NCI-H2171 treated with DMSO at 0.1 percent for 48 hours (cell line): ENCODE results near the gene ACAT2.
"Not testable (repeated sequence)": the region's sequence is repeated elsewhere in the genome, so short reads cannot be mapped to it uniquely, and the experiment has no call there.

Experiments
- DNase-seq: peaks from one replicate; lab custom pipeline; 2025; lab: John Stamatoyannopoulos, UW

ACAT2 gene

GRCh38 chr6:159761873-159762680 lies at the start of gene ACAT2:
TSS of gene ACAT2 (plus strand) at chr6:159762045. CDS start at chr6:159762088, 43 bp downstream.
- DNase-seq: peak; percentile 95

- not testable (repeated sequence) for DNase-seq
These were observed 49.5 kb upstream of the ACAT2 start for GRCh38 chr6:159712389-159712788.

- DNase-seq: peak; percentile 30
These were observed 47.9 kb upstream of the ACAT2 start for GRCh38 chr6:159713984-159714383.

- DNase-seq: no peak
These were observed 47.4 kb upstream of the ACAT2 start for GRCh38 chr6:159714404-159714803.

GRCh38 chr6:159715166-159715565 lies 46.7 kb upstream of the ACAT2 start:
- DNase-seq: no peak

GRCh38 chr6:159715605-159716004 lies 46.2 kb upstream of the ACAT2 start:
- no peak for DNase-seq

- peak; percentile 24 for DNase-seq
These were observed 45.4 kb upstream of the ACAT2 start for GRCh38 chr6:159716247-159717096.

- no peak for DNase-seq
These were observed 43.2 kb upstream of the ACAT2 start for GRCh38 chr6:159718634-159719033.

- DNase-seq: no peak
These were observed 42.6 kb upstream of the ACAT2 start for GRCh38 chr6:159719287-159719686.

GRCh38 chr6:159720708-159721107 lies 41.1 kb upstream of the ACAT2 start:
- DNase-seq: peak; percentile 75

- DNase-seq: not testable (repeated sequence)
These were observed 39.9 kb upstream of the ACAT2 start for GRCh38 chr6:159721981-159722380.

- no peak for DNase-seq
These were observed 39.2 kb upstream of the ACAT2 start for GRCh38 chr6:159722655-159723054.

GRCh38 chr6:159723259-159723658 lies 38.6 kb upstream of the ACAT2 start:
- no peak for DNase-seq

GRCh38 chr6:159724778-159725177 lies 37.1 kb upstream of the ACAT2 start:
- DNase-seq: no peak

- not testable (repeated sequence) for DNase-seq
These were observed 36.6 kb upstream of the ACAT2 start for GRCh38 chr6:159725208-159725607.

GRCh38 chr6:159726255-159726917 lies 35.5 kb upstream of the ACAT2 start:
- DNase-seq: peak; percentile 87

GRCh38 chr6:159726918-159727716 lies 34.7 kb upstream of the ACAT2 start, which contains the start of gene WTAP:
TSS of gene WTAP (plus strand) at chr6:159727506. CDS start at chr6:159736266, 8,760 bp downstream.
- DNase-seq: peak; percentile 98

GRCh38 chr6:159727717-159728445 lies 34.0 kb upstream of the ACAT2 start:
- DNase-seq: peak; percentile 68

GRCh38 chr6:159728531-159728964 lies 33.3 kb upstream of the ACAT2 start:
- no peak for DNase-seq

- DNase-seq: no peak
These were observed 32.1 kb upstream of the ACAT2 start for GRCh38 chr6:159729598-159730331.
